ENCODE measurements around the gene MATN3.

Gene MATN3

DNA sequence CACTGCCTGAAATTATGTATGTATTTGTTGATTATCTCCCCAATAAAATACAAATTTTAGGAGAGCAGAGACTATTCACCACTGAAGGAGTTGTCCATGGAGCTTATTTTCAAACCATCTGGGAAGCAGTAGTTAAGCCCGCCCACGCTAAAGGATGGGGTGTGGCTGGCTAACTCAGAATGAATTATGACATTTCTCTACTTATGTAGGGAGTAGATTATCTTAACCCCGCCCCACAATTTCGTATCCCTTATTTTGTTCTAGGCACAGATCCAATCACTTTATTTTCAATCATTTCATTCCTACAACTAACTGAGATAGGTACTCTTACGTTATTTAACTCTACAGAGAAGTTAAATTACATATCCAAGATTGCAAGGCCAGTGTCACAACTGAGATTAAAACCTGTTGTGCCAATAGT, 40.4 kb upstream of the MATN3 start:
- no peak for TF ChIP-seq CTCF (IDR thresholded peaks at IDR 0.05; ENCODE audit: low read depth, low read length, missing control alignments)
- no peak for DNase-seq (ENCODE audit: low read depth)
- H3K4me3 ChIP-seq (ENCODE audit: low read depth, low read length): peak overlapping the region; percentile 95; the same call in 1 of the 2 replicates

DNA sequence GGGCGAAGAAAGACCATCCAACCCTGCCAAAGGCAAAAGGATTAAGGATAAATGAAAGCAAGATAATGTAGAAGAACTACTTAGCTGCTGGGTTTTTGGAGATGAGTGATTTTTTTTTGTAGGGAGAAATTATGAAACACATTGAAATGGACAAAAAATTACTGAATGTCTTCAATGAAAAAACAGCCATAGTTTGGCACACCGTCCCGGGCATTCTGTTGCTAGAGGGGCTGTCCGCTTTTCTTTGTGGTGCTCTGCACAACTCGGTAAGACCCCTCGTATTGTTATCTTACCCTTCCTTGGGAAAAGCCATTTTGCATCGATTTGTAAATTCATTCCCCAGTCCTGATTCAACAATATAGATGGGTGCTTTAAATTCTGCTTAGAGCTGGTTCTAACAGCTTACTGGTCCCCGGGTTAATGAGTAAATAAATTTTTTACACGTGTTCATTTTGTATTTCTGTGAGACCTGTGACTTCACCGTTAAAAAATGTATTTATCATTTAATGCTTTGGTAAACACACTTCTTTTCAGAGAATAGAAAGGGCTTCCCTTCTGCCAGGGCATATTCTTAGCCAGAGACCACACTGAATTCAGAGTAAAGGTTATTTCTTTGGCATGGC, 39.9 kb upstream of the MATN3 start:
- TF ChIP-seq CTCF (IDR thresholded peaks at IDR 0.05; ENCODE audit: low read depth, low read length, missing control alignments): no peak
- DNase-seq (ENCODE audit: low read depth): no peak
- peak overlapping the region; percentile 95 for H3K4me3 ChIP-seq (ENCODE audit: low read depth, low read length)

- no peak for TF ChIP-seq CTCF (IDR thresholded peaks at IDR 0.05; ENCODE audit: low read depth, low read length, missing control alignments)
- H3K4me3 ChIP-seq (ENCODE audit: low read depth, low read length): peak within 1 kb of the TSS; percentile 95
- DNase-seq (ENCODE audit: low read depth): peak; percentile 99
Measured at GRCh38 chr2:20051532-20052228, 39.2 kb upstream of the MATN3 start, which contains the start of gene LAPTM4A. LAPTM4A (minus strand) TSS chr2:20051628; CDS start chr2:20051520, 108 bp downstream.

DNA sequence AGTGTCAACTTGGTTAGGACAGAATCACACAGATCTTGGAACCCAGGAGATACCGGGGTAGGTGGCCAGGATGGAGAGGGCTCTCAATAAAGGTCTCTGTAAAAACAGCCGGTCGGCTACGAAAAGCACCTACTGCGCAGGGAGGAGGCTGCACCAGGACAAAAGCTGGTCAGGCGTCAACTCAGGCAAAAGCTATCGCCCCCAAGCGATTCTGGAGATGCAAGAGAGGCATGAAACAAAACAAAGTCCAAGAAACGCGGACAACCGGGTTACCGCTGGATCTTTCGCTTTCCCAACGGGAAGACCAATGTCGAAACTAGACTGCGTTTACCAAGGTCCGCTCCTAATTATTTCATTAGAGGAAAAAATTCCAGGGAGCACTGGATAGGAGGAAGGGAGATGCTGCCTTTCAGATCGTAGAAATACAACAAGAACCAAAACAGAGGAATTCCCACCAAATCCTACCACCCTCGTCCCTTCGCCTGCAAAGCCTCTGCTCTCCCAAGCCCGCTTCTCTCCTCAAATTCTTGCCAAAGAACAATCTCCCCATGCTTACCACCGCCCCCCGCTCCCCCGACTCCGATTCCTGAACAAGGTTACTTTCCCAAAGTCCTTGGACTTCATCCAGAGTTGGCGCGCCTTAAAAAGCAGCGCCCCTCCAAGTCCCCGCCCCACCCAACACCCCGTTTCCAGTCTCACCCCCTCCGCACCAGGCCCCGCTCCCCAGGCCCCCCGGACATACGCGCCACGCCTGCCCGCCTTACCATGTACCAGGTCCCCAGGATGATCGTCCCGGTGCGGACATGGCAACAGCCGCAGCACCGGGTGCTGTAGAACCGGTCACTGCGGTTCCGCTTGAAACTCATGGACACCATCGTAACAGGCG, 38.4 kb upstream of the MATN3 start:
- DNase-seq (ENCODE audit: low read depth): no peak
- no peak for TF ChIP-seq CTCF (IDR thresholded peaks at IDR 0.05; ENCODE audit: low read depth, low read length, missing control alignments)
- H3K4me3 ChIP-seq (ENCODE audit: low read depth, low read length): peak overlapping the region; percentile 95

DNA sequence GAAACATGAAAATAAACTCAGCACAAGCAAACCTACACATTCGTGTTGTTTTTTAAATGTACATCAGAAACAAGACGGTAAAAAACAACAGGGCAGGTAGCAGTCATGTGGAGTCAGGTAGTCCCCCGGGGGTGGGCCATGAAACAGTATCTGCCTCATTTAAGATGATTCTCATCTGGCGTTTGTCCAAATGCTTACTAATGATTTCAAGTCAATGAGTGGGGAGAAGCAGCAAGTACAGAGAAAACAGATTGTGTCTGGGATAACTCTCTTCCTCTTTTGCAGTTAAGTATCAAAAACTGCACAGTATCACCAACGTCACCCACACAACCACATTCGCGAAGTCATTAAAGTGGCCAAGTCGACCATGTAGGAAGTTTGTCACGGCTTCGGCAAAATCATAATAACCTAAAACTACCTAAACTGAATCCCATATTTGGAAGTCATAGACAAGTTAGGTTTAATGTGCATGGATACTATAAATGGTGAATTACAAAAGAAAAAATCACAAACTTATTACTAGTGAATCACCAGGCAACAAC, 37.7 kb upstream of the MATN3 start:
- peak overlapping the region; percentile 95 for H3K4me3 ChIP-seq (ENCODE audit: low read depth, low read length)
- peak; percentile 37 for DNase-seq (ENCODE audit: low read depth)
- no peak for TF ChIP-seq CTCF (IDR thresholded peaks at IDR 0.05; ENCODE audit: low read depth, low read length, missing control alignments)

GRCh38 chr2:20049637-20050036, 37.2 kb upstream of the MATN3 start:
- peak overlapping the region; percentile 95 for H3K4me3 ChIP-seq (ENCODE audit: low read depth, low read length)
- TF ChIP-seq CTCF (IDR thresholded peaks at IDR 0.05; ENCODE audit: low read depth, low read length, missing control alignments): no peak
- DNase-seq (ENCODE audit: low read depth): no peak

Measured in GM12864 (cell line).